Lower leg skin (tissue), 4 donors: ENCODE results near the gene GPC3. TPM values are rescaled to one million over a fixed set of nuclear protein-coding genes. Genes with fewer than 3 reads are reported as not detected.

Experiments
- DNase-seq, 2 donors: peaks; one replicate each; pipeline ENCODE4 v3.0.0-alpha.2; 2019; ENCODE audit warnings: low spot score in 2 of 2
- H3K4me3 ChIP-seq: fragments of 200-600 bp; sonication (generic); 2 replicates; pipeline ENCODE4 v1.5.1; 2017; ENCODE audit warnings: mild to moderate bottlenecking, low read depth; ENCODE audit not compliant: poor library complexity, severe bottlenecking
- CTCF ChIP-seq, 3 donors: fragments of 450-650 bp; IDR thresholded peaks; one replicate each; pipeline ENCODE4 v1.5.1; 2016; ENCODE audit warnings: antibody characterized with exemption in 3 of 3, mild to moderate bottlenecking in 3 of 3, moderate library complexity in 2 of 3
- POLR2A ChIP-seq, 2 donors: fragments of 450-650 bp; IDR thresholded peaks; one replicate each; pipeline ENCODE4 v1.6.1; 2016 to 2017; ENCODE audit warnings: antibody characterized with exemption in 2 of 2, mild to moderate bottlenecking in 1 of 2, moderate library complexity in 1 of 2
- WGBS, 2 donors: methylation state at CpG; one replicate each; pipeline ENCODE4 v1.1.5; 2018; 5-methylcytosine and 5-hydroxymethylcytosine counted together
- intact Hi-C: fragments of 100-400 bp; cut with DNase I; formaldehyde crosslinking; loops from one replicate; pipeline ENCODE4 v1.15.0; 2023; ENCODE audit warnings: low total_unique reads
- total RNA-seq, 4 donors: library from RNA; depleted of rRNA; stranded (reverse); fragments of >200 nt; gene quantifications; one replicate each; pipeline ENCODE4 v1.1.0, GENCODE V29; 2016

The GPC3 gene
- total RNA-seq, 4 donors from 2014 or later, result 10.4 to 24.4 (median 14.7) TPM

GRCh38 chrX:133586443-133586842 is 399.0 kb downstream of the GPC3 start:
- TF ChIP-seq CTCF (IDR thresholded peaks at IDR 0.05), result no peak
- TF ChIP-seq POLR2A (IDR thresholded peaks at IDR 0.05), result no peak
- WGBS, 2 donors, result 61 to 70% methylated on average over 4 of the region's 4 CpGs
- intact Hi-C loops, result no loop called here

GRCh38 chrX:133583825-133584224 is 401.6 kb downstream of the GPC3 start:
- TF ChIP-seq POLR2A (IDR thresholded peaks at IDR 0.05), result no peak
- no peak for TF ChIP-seq CTCF (IDR thresholded peaks at IDR 0.05)
- WGBS, 2 donors, result 86 to 93% methylated on average over 2 of the region's 2 CpGs
- intact Hi-C loops, result no loop called here

More at GRCh38 chrX:133586443-133586842, 399.0 kb downstream of the GPC3 start:
- H3K4me3 ChIP-seq, result no peak overlapping the region
- DNase-seq, result no peak

GRCh38 chrX:133580625-133581024 is 404.8 kb downstream of the GPC3 start:
- intact Hi-C loops, result no loop called here
- 49 to 51% methylated on average over 3 of the region's 3 CpGs for WGBS, 2 donors
- DNase-seq, result no peak
- no peak for TF ChIP-seq CTCF (IDR thresholded peaks at IDR 0.05)
- no peak overlapping the region for H3K4me3 ChIP-seq

More at GRCh38 chrX:133583825-133584224, 401.6 kb downstream of the GPC3 start:
- DNase-seq, result no peak
- no peak overlapping the region for H3K4me3 ChIP-seq

- TF ChIP-seq CTCF (IDR thresholded peaks at IDR 0.05) (no peak), POLR2A (IDR thresholded peaks at IDR 0.05) (no peak)
- WGBS, 2 donors, result 73 to 96% methylated on average over 6 of the region's 6 CpGs
- H3K4me3 ChIP-seq, result no peak overlapping the region
- intact Hi-C loops, result no loop called here
- DNase-seq, result no peak
Observed at GRCh38 chrX:133579631-133580030, 405.8 kb downstream of the GPC3 start.

- no peak overlapping the region for H3K4me3 ChIP-seq
- intact Hi-C loops, result no loop called here
- no peak for TF ChIP-seq POLR2A (IDR thresholded peaks at IDR 0.05)
- no peak for TF ChIP-seq CTCF (IDR thresholded peaks at IDR 0.05)
- 73 to 92% methylated on average over 3 of the region's 3 CpGs for WGBS, 2 donors
- no peak for DNase-seq
Observed at GRCh38 chrX:133576876-133577275, 408.5 kb downstream of the GPC3 start.

- TF ChIP-seq POLR2A (IDR thresholded peaks at IDR 0.05) (no peak), CTCF (IDR thresholded peaks at IDR 0.05) (no peak)
- intact Hi-C loops, result no loop called here
- H3K4me3 ChIP-seq, result peak overlapping the region; percentile 3
- 83 to 93% methylated on average over 5 of the region's 5 CpGs for WGBS, 2 donors
- DNase-seq, result no peak
Observed at GRCh38 chrX:133575501-133576136, 409.8 kb downstream of the GPC3 start.
